NCI-H82 treated with DMSO at 0.1 percent for 48 hours (cell line): ENCODE results near the gene SMIM23.

Experiments
- DNase-seq: peaks from one replicate; lab custom pipeline; 2025; ENCODE audit not compliant: unreplicated experiment; lab: John Stamatoyannopoulos, UW

The SMIM23 gene

GRCh38 chr5:171785517-171785916, at the start of gene SMIM23:
Gene SMIM23 (plus strand): TSS chr5:171785817. CDS start chr5:171785872, 55 bp downstream.
- no peak for DNase-seq

- DNase-seq: no peak
These were observed 48.4 kb upstream of the SMIM23 start for GRCh38 chr5:171736976-171737891.

- DNase-seq: no peak
These were observed 47.1 kb upstream of the SMIM23 start for GRCh38 chr5:171738501-171738900.

GRCh38 chr5:171739271-171739670, 46.3 kb upstream of the SMIM23 start:
- no peak for DNase-seq

- peak; percentile 3 for DNase-seq
These were observed 42.1 kb upstream of the SMIM23 start for GRCh38 chr5:171743436-171744076.

GRCh38 chr5:171744264-171744663, 41.4 kb upstream of the SMIM23 start:
- DNase-seq: no peak

- DNase-seq: no peak
These were observed 40.7 kb upstream of the SMIM23 start for GRCh38 chr5:171744882-171745281.

- no peak for DNase-seq
These were observed 40.0 kb upstream of the SMIM23 start for GRCh38 chr5:171745602-171746001.

GRCh38 chr5:171747061-171747859, 38.4 kb upstream of the SMIM23 start:
- DNase-seq: no peak

GRCh38 chr5:171748720-171749119, 36.9 kb upstream of the SMIM23 start:
- no peak for DNase-seq

- no peak for DNase-seq
These were observed 36.3 kb upstream of the SMIM23 start for GRCh38 chr5:171749365-171749764.

- no peak for DNase-seq
These were observed 35.3 kb upstream of the SMIM23 start for GRCh38 chr5:171750311-171750788.

GRCh38 chr5:171755354-171755821, 30.2 kb upstream of the SMIM23 start:
- DNase-seq: no peak

- no peak for DNase-seq
These were observed 27.6 kb upstream of the SMIM23 start for GRCh38 chr5:171757853-171758535.

- no peak for DNase-seq
These were observed 25.8 kb upstream of the SMIM23 start for GRCh38 chr5:171759777-171760176.

GRCh38 chr5:171762021-171762608, 23.5 kb upstream of the SMIM23 start:
- no peak for DNase-seq

- no peak for DNase-seq
These were observed 22.7 kb upstream of the SMIM23 start for GRCh38 chr5:171762903-171763302.

GRCh38 chr5:171764265-171764664, 21.4 kb upstream of the SMIM23 start:
- DNase-seq: no peak

GRCh38 chr5:171766875-171767274, 18.7 kb upstream of the SMIM23 start:
- DNase-seq: no peak

- no peak for DNase-seq
These were observed 15.5 kb upstream of the SMIM23 start for GRCh38 chr5:171770153-171770552.
